SKM-1 (cell line): Measurements from ENCODE around the gene INTS11.

ENCODE experiments used
- DNase-seq: peaks from one replicate; lab custom pipeline; 2025; ENCODE audit not compliant: unreplicated experiment; lab: John Stamatoyannopoulos, UW

INTS11 gene

GRCh38 chr1:1272341-1273208 is 51.9 kb downstream of the INTS11 start:
- no peak for DNase-seq

GRCh38 chr1:1270813-1271212 is 53.6 kb downstream of the INTS11 start:
- no peak for DNase-seq

GRCh38 chr1:1268284-1268682 is 56.2 kb downstream of the INTS11 start:
- DNase-seq = no peak

- no peak for DNase-seq
Measured at GRCh38 chr1:1267488-1268283, 56.8 kb downstream of the INTS11 start.

GRCh38 chr1:1264868-1265272 is 59.6 kb downstream of the INTS11 start:
- no peak for DNase-seq

- no peak for DNase-seq
Measured at GRCh38 chr1:1264026-1264425, 60.4 kb downstream of the INTS11 start.

GRCh38 chr1:1262758-1263157 is 61.7 kb downstream of the INTS11 start:
- no peak for DNase-seq

- DNase-seq = no peak
Measured at GRCh38 chr1:1262071-1262470, 62.4 kb downstream of the INTS11 start.
